SU-DHL-6 (cell line): ENCODE results near the gene SLC30A7.

Source experiments
- H2AFZ ChIP-seq: fragments of 200-600 bp; sonication (generic); 2 replicates; pipeline ENCODE4 v1.6.1; 2014; ENCODE audit warnings: low read depth, mild to moderate bottlenecking, moderate library complexity, mixed read lengths, antibody characterized with exemption, low read length; ENCODE audit not compliant: severe bottlenecking
- H3F3A ChIP-seq: fragments of 200-600 bp; shearing (Covaris generic); 2 replicates; pipeline ENCODE4 v1.6.0; 2016; ENCODE audit warnings: antibody characterized with exemption, mild to moderate bottlenecking; ENCODE audit not compliant: insufficient read depth
- H3K27ac ChIP-seq: fragments of 200-600 bp; sonication (generic); 2 replicates; pipeline ENCODE4 v1.5.1; 2016; ENCODE audit warnings: low read depth, mild to moderate bottlenecking, low read length, moderate library complexity, mixed read lengths
- H3K27me3 ChIP-seq: fragments of 200-600 bp; sonication (generic), shearing (Covaris generic); 2 replicates; pipeline ENCODE4 v1.6.0; 2014; ENCODE audit warnings: mild to moderate bottlenecking, low read length
- H3K36me3 ChIP-seq: fragments of 200-600 bp; sonication (generic); 2 replicates; pipeline ENCODE4 v1.6.1; 2014; ENCODE audit warnings: mild to moderate bottlenecking, low read length, mixed read lengths
- H3K4me2 ChIP-seq: fragments of 300-600, 200-600 bp; shearing (Covaris generic), sonication (generic); 2 replicates; pipeline ENCODE4 v1.6.0; 2014; ENCODE audit warnings: low read length, low read depth, mild to moderate bottlenecking; ENCODE audit not compliant: poor library complexity, severe bottlenecking
- H3K4me3 ChIP-seq: fragments of 200-600 bp; sonication (generic); 2 replicates; pipeline ENCODE4 v1.5.1; 2014; ENCODE audit warnings: antibody characterized with exemption, low read length, mild to moderate bottlenecking, mixed read lengths; ENCODE audit not compliant: insufficient read depth, poor library complexity, severe bottlenecking
- H3K79me2 ChIP-seq: fragments of 200-600 bp; sonication (generic); 2 replicates; pipeline ENCODE4 v1.6.1; 2014; ENCODE audit warnings: mild to moderate bottlenecking, low read length, moderate library complexity; ENCODE audit not compliant: insufficient read depth
- H3K9ac ChIP-seq: fragments of 200-600 bp; sonication (generic); 2 replicates; pipeline ENCODE4 v1.7.0; 2014; ENCODE audit warnings: mild to moderate bottlenecking, low read length
- H3K9me2 ChIP-seq: fragments of 200-600 bp; sonication (generic); replicated peaks from 2 replicates; pipeline ENCODE4 v1.6.1; 2014; ENCODE audit warnings: low read length; ENCODE audit not compliant: insufficient read depth
- H3K9me3 ChIP-seq: fragments of 200-600 bp; sonication (generic); 2 replicates; pipeline ENCODE4 v1.6.1; 2014; ENCODE audit warnings: low read length, mixed read lengths; ENCODE audit not compliant: insufficient read depth
- H4K20me1 ChIP-seq: fragments of 200-600 bp; sonication (generic); 2 replicates; pipeline ENCODE4 v1.6.1; 2014; ENCODE audit warnings: low read depth, mild to moderate bottlenecking, antibody characterized with exemption, low read length, moderate library complexity, mixed read lengths
- CTCF ChIP-seq: fragments of 200-600 bp; sonication (generic); IDR thresholded peaks from one replicate; pipeline ENCODE4 v1.5.1; 2017; ENCODE audit warnings: antibody characterized with exemption, mild to moderate bottlenecking, low read length, moderate library complexity; ENCODE audit not compliant: insufficient read depth, poor library complexity, severe bottlenecking
- EZH2phosphoT487 ChIP-seq: fragments of 200-600 bp; sonication (generic), shearing (Covaris generic); conservative IDR thresholded peaks from 2 replicates; pipeline ENCODE4 v1.6.1; 2018; ENCODE audit warnings: mild to moderate bottlenecking, antibody characterized with exemption, low read length, moderate library complexity, mixed read lengths

SLC30A7 gene

GRCh38 chr1:100998426-100998825 lies 102.5 kb downstream of the SLC30A7 start:
- Histone ChIP-seq H3K9me3 (no peaks in the 10 kb centered on the region), H3K9ac (no peak overlapping the region), H3F3A (no peaks in the 10 kb centered on the region; the same call in 1 of the 2 replicates), H2AFZ (no peak overlapping the region), H3K27me3 (no peaks in the 10 kb centered on the region), H3K4me3 (no peak overlapping the region), H3K36me3 (peaks cover 7% of the 10 kb centered on the region; the same call in 1 of the 2 replicates), H3K79me2 (no peaks in the 10 kb centered on the region), H3K4me2 (no peak overlapping the region), H3K9me2 (no peaks in the 10 kb centered on the region), H3K27ac (no peak overlapping the region), H4K20me1 (no peaks in the 10 kb centered on the region)
- TF ChIP-seq CTCF (no peak), EZH2phosphoT487 (no peak)

- Histone ChIP-seq H3K9me2 (no peaks in the 10 kb centered on the region), H3K79me2 (no peaks in the 10 kb centered on the region), H3K9me3 (no peaks in the 10 kb centered on the region), H3K9ac (no peak overlapping the region), H3K4me2 (no peak overlapping the region), H3K36me3 (peaks cover 7% of the 10 kb centered on the region; the same call in 1 of the 2 replicates), H3K27ac (no peak overlapping the region), H3K27me3 (no peaks in the 10 kb centered on the region), H3K4me3 (no peak overlapping the region), H2AFZ (no peak overlapping the region), H3F3A (no peaks in the 10 kb centered on the region; the same call in 1 of the 2 replicates), H4K20me1 (no peaks in the 10 kb centered on the region)
- TF ChIP-seq CTCF (no peak), EZH2phosphoT487 (no peak)
These were observed 104.4 kb downstream of the SLC30A7 start for GRCh38 chr1:101000131-101000873.

- Histone ChIP-seq H3K27me3 (no peaks in the 10 kb centered on the region), H3K36me3 (peaks cover 6% of the 10 kb centered on the region; the same call in 1 of the 2 replicates), H3K79me2 (no peaks in the 10 kb centered on the region), H3K4me2 (no peak overlapping the region), H3F3A (no peaks in the 10 kb centered on the region), H3K9me2 (no peaks in the 10 kb centered on the region), H2AFZ (no peak overlapping the region), H3K9ac (no peak overlapping the region), H4K20me1 (no peaks in the 10 kb centered on the region), H3K9me3 (no peaks in the 10 kb centered on the region), H3K27ac (no peak overlapping the region), H3K4me3 (no peak overlapping the region)
- no peak for TF ChIP-seq CTCF
- TF ChIP-seq EZH2phosphoT487, result no peak
These were observed 106.7 kb downstream of the SLC30A7 start for GRCh38 chr1:101002551-101002950.
